CD14-positive monocyte (primary cell): ENCODE data around the gene HOXD11. TPM values are rescaled to one million over a fixed set of nuclear protein-coding genes. Genes with fewer than 3 reads are reported as not detected.

Source experiments
- DNase-seq, 3 donors: peaks; one replicate each; pipeline ENCODE4 v3.0.0-alpha.2; 2011 to 2022
- H2AFZ ChIP-seq: 2 replicates; pipeline ENCODE4 v1.6.0; 2012; ENCODE audit warnings: mild to moderate bottlenecking, low read depth, low read length, inconsistent platforms; ENCODE audit not compliant: insufficient read depth, poor library complexity, severe bottlenecking
- H3K27ac ChIP-seq, 2 donors: 1 replicate in 1 of 2; 2 replicates in 1 of 2; pipeline ENCODE4 v1.5.1; 2012 to 2013; ENCODE audit warnings: low read length in 2 of 2, control low read depth in 1 of 2, inconsistent platforms in 1 of 2, low read depth in 1 of 2, mild to moderate bottlenecking in 1 of 2
- H3K27me3 ChIP-seq, 2 donors: one replicate each; pipeline versions ENCODE4 v1.6.0 to v1.6.1; 2011 to 2013; ENCODE audit warnings: low read length in 2 of 2; ENCODE audit not compliant: control insufficient read depth in 2 of 2, insufficient read depth in 2 of 2
- H3K36me3 ChIP-seq, 2 donors: replicated peaks in 1 of 2; 1 replicate in 1 of 2; 2 replicates in 1 of 2; pipeline versions ENCODE4 v1.5.1 to v1.6.1; 2012 to 2013; ENCODE audit warnings: low read length in 2 of 2, control low read depth in 1 of 2, inconsistent platforms in 1 of 2, mild to moderate bottlenecking in 1 of 2; ENCODE audit not compliant: insufficient read depth in 2 of 2, control insufficient read depth in 1 of 2
- H3K4me1 ChIP-seq, 2 donors: 1 replicate in 1 of 2; 2 replicates in 1 of 2; pipeline versions ENCODE4 v1.5.1 to v1.6.1; 2012 to 2013; ENCODE audit warnings: low read length in 2 of 2, control low read depth in 1 of 2, inconsistent platforms in 1 of 2, mild to moderate bottlenecking in 1 of 2, moderate library complexity in 1 of 2; ENCODE audit not compliant: insufficient read depth in 2 of 2, control insufficient read depth in 1 of 2
- H3K4me2 ChIP-seq: replicated peaks from 2 replicates; pipeline ENCODE3; 2012; ENCODE audit warnings: low read length, moderate library complexity, mild to moderate bottlenecking; ENCODE audit not compliant: poor library complexity, severe bottlenecking; ENCODE audit errors: extremely low read depth
- H3K4me3 ChIP-seq, 3 experiments: fragments of 200-600 bp in 1 of 3; sonication (generic) in 1 of 3; replicated peaks in 1 of 3; 1 replicate in 2 of 3; 2 replicates in 1 of 3; pipeline ENCODE4 v1.5.1; 2011 to 2013; ENCODE audit warnings: low read length in 3 of 3, mild to moderate bottlenecking in 3 of 3, control low read depth in 2 of 3, low read depth in 2 of 3, inconsistent platforms in 1 of 3, moderate library complexity in 1 of 3
- H3K79me2 ChIP-seq: 2 replicates; pipeline ENCODE4 v1.6.0; 2012; ENCODE audit warnings: mild to moderate bottlenecking, control low read depth, inconsistent platforms, low read length, moderate library complexity; ENCODE audit not compliant: insufficient read depth
- H3K9ac ChIP-seq: 2 replicates; pipeline ENCODE4 v1.6.0; 2017; ENCODE audit warnings: low read length, mild to moderate bottlenecking; ENCODE audit not compliant: insufficient read depth, poor library complexity, severe bottlenecking
- H3K9me3 ChIP-seq, 2 donors: replicated peaks in 1 of 2; 1 replicate in 1 of 2; 2 replicates in 1 of 2; pipeline versions ENCODE4 v1.5.1 to v1.6.1; 2012 to 2013; ENCODE audit warnings: low read length in 2 of 2, control low read depth in 1 of 2; ENCODE audit not compliant: control insufficient read depth in 1 of 2, insufficient read depth in 1 of 2
- H4K20me1 ChIP-seq: 2 replicates; pipeline ENCODE4 v1.6.0; 2012; ENCODE audit warnings: mild to moderate bottlenecking, low read length, control low read depth, moderate library complexity; ENCODE audit not compliant: insufficient read depth
- H3K27ac Mint-ChIP-seq, 7 donors: one replicate each; pipeline ENCODE4 v1.8.0; 2020; ENCODE audit warnings: mild to moderate bottlenecking in 7 of 7, mixed read lengths in 7 of 7, moderate library complexity in 6 of 7, inconsistent platforms in 2 of 7
- H3K27me3 Mint-ChIP-seq, 3 donors: one replicate each; pipeline ENCODE4 v1.8.0; 2021 to 2022; ENCODE audit warnings: low read depth in 3 of 3, mild to moderate bottlenecking in 3 of 3, mixed read lengths in 3 of 3, moderate library complexity in 3 of 3, inconsistent platforms in 1 of 3
- H3K36me3 Mint-ChIP-seq, 2 donors: one replicate each; pipeline ENCODE4 v1.8.0; 2020; ENCODE audit warnings: mixed read lengths in 2 of 2, inconsistent platforms in 1 of 2, mild to moderate bottlenecking in 1 of 2
- H3K4me1 Mint-ChIP-seq: one replicate; pipeline ENCODE4 v1.8.0; 2020; ENCODE audit warnings: mild to moderate bottlenecking, mixed read lengths
- H3K4me3 Mint-ChIP-seq, 2 donors: one replicate each; pipeline ENCODE4 v1.8.0; 2020; ENCODE audit warnings: mild to moderate bottlenecking in 2 of 2, mixed read lengths in 2 of 2, moderate library complexity in 1 of 2
- H3K9me3 Mint-ChIP-seq, 7 donors: one replicate each; pipeline ENCODE4 v1.8.0; 2020 to 2022; ENCODE audit warnings: mixed read lengths in 7 of 7, mild to moderate bottlenecking in 6 of 7, moderate library complexity in 6 of 7, inconsistent platforms in 2 of 7
- CTCF ChIP-seq: fragments of 200-600 bp; IDR thresholded peaks from one replicate; pipeline ENCODE4 v1.8.0; 2022; ENCODE audit warnings: antibody characterized with exemption, mild to moderate bottlenecking
- WGBS: methylation state at CpG from one replicate; pipeline ENCODE4 v1.1.5; 2013; ENCODE audit warnings: missing lambda C conversion rate; ENCODE audit not compliant: insufficient coverage; 5-methylcytosine and 5-hydroxymethylcytosine counted together
- intact Hi-C, 2 donors: fragments of 100-400 bp; cut with micrococcal nuclease; formaldehyde crosslinking; loops; one replicate each; pipeline versions ENCODE4 v1.15.0 to v1.15.1; 2023
- polyA plus RNA-seq, 3 donors: library from polyadenylated mRNA; depleted of rRNA in 1 of 3; unstranded in 2 of 3; stranded (reverse) in 1 of 3; fragments of 300-500 nt in 2 of 3; fragments of >200 nt in 1 of 3; fragmentation: Illumina TruSeq in 2 of 3; gene quantifications; 1 replicate in 2 of 3; 2 replicates in 1 of 3; pipeline ENCODE4 v1.2.3, GENCODE V29; 2012 to 2021

The HOXD11 gene
- polyA plus RNA-seq, 3 donors = not detected

GRCh38 chr2:176133389-176133788 lies 26.3 kb downstream of the HOXD11 start:
- Histone ChIP-seq H3K27ac (no peak overlapping the region), H3K36me3 (no peaks in the 10 kb centered on the region), H3K4me1 (peaks cover 19 to 40% of the 10 kb centered on the region in 2 donors), H4K20me1 (no peaks in the 10 kb centered on the region), H3K9ac (no peak overlapping the region), H3K4me2 (no peak overlapping the region), H3K27me3 (peaks cover 92% of the 10 kb centered on the region in 2 donors), H2AFZ (no peak overlapping the region), H3K4me3 (no peak overlapping the region), H3K79me2 (no peaks in the 10 kb centered on the region), H3K9me3 (peaks cover 3 to 66% of the 10 kb centered on the region in 2 donors)
- no peak for DNase-seq
- Mint-ChIP-seq H3K27ac (peak overlapping the region in 1 of 7 donors; percentile 33), H3K9me3 (peaks cover 0 to 41% (median 28%) of the 10 kb centered on the region in 7 donors), H3K36me3 (peaks cover 0 to 20% of the 10 kb centered on the region in 2 donors), H3K27me3 (peaks cover 90 to 98% (median 91%) of the 10 kb centered on the region in 3 donors), H3K4me3 (peak overlapping the region in 1 of 2 donors; percentile 78), H3K4me1 (peaks cover 34% of the 10 kb centered on the region)
- intact Hi-C loops = loop anchor here in 1 of 2 donors (5.0 kb wide), 1 partner anchor 1796 kb away; no protein-coding TSS in a partner anchor
- no peak for TF ChIP-seq CTCF

GRCh38 chr2:176134035-176134434 lies 27.0 kb downstream of the HOXD11 start:
- no peak for DNase-seq
- Histone ChIP-seq H4K20me1 (no peaks in the 10 kb centered on the region), H3K4me2 (no peak overlapping the region), H3K79me2 (no peaks in the 10 kb centered on the region), H3K36me3 (no peaks in the 10 kb centered on the region), H2AFZ (no peak overlapping the region), H3K9me3 (peaks cover 3 to 66% of the 10 kb centered on the region in 2 donors), H3K27me3 (peaks cover 92% of the 10 kb centered on the region in 2 donors), H3K9ac (no peak overlapping the region), H3K4me3 (no peak overlapping the region), H3K4me1 (peaks cover 16 to 36% of the 10 kb centered on the region in 2 donors), H3K27ac (no peak overlapping the region)
- H3K9me3 Mint-ChIP-seq = peaks cover 0 to 41% (median 32%) of the 10 kb centered on the region in 7 donors
- H3K4me1 Mint-ChIP-seq = peaks cover 34% of the 10 kb centered on the region
- intact Hi-C loops = loop anchor here in 1 of 2 donors (5.0 kb wide), 1 partner anchor 1797 kb away; no protein-coding TSS in a partner anchor
- H3K36me3 Mint-ChIP-seq = peaks cover 0 to 18% of the 10 kb centered on the region in 2 donors
- peak overlapping the region in 1 of 2 donors; percentile 78 for H3K4me3 Mint-ChIP-seq
- H3K27me3 Mint-ChIP-seq = peaks cover 90 to 98% (median 91%) of the 10 kb centered on the region in 3 donors
- 47% methylated on average over 3 of the region's 4 CpGs for WGBS
- H3K27ac Mint-ChIP-seq = peak overlapping the region in 1 of 7 donors; percentile 1
- no peak for TF ChIP-seq CTCF
